ENCODE data around the gene ROPN1L. TPM values are rescaled to one million over a fixed set of nuclear protein-coding genes. Genes with fewer than 3 reads are reported as not detected.

The ROPN1L gene
- polyA plus RNA-seq, 1 donor from 2014 or later, result 0.52 TPM

DNA sequence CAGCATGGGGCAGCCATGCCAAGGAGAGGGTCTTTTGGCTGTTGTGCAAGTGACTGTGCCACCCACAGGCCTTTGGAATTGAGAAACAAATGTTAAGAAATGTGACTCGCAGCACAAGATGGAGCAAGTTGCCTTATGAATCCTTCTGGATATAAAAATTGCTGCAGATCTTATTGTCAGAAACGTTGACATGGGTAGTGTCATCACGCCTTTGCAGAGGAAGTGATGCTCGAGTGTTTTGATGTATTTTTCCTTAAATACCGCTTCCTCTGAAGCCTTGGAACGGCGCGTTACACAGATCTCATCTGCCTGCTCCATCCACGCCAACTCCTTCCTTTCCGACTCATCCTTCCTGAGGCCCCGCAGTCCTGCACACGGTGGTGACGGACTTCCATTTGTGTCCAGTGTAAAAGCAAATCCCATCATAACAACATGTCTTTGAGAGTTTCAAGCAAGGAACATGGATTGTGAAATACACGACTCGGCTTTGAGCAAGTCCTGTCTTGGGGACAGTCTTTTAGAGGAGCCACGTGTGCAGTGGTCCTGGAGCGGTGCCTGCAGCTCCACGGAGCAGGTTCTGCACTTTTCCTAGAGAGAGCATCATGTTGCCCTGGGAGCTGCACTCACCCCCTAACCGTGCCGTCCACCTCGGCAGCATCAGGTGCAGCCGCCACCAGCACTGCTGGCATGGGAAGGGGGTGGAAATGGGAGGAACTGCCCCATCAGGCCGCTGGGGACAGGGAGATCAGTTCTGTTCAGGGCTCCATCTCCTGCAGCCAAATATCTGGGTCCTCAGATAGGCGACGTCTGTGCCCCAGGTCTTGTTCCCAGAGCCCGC, 15.1 kb downstream of the ROPN1L start:
- Histone ChIP-seq H2AFZ (ENCODE audit: low read depth, low read length) (no peak overlapping the region), H3K36me3 (ENCODE audit: insufficient read depth, low read length) (no peaks in the 10 kb centered on the region), H3K9ac (ENCODE audit: low read length) (no peak overlapping the region), H3K4me2 (ENCODE audit: low read length) (no peak overlapping the region), H3K9me3 (ENCODE audit: low read length) (no peaks in the 10 kb centered on the region), H3K4me3 (ENCODE audit: low read length) (no peak overlapping the region), H3K79me2 (replicated peaks; ENCODE audit: insufficient read depth, low read length) (no peaks in the 10 kb centered on the region), H3K27me3 (ENCODE audit: insufficient read depth, low read depth, low read length) (no peaks in the 10 kb centered on the region), H3K27ac (ENCODE audit: low read length) (no peak overlapping the region), H3K9me2 (ENCODE audit: insufficient read depth, low read length) (no peaks in the 10 kb centered on the region), H4K20me1 (ENCODE audit: insufficient read depth) (no peaks in the 10 kb centered on the region), H3F3A (ENCODE audit: insufficient read depth, low read length, poor library complexity, severe bottlenecking) (no peaks in the 10 kb centered on the region)
- TF ChIP-seq SMC3 (conservative IDR thresholded peaks at IDR 0.05; ENCODE audit: poor library complexity), result peak; percentile 41
- no peak for TF ChIP-seq EZH2 (IDR thresholded peaks at IDR 0.05; ENCODE audit: borderline replicate concordance, insufficient read depth, low read length, poor library complexity, severe bottlenecking)
- TF ChIP-seq, protein P1, sequence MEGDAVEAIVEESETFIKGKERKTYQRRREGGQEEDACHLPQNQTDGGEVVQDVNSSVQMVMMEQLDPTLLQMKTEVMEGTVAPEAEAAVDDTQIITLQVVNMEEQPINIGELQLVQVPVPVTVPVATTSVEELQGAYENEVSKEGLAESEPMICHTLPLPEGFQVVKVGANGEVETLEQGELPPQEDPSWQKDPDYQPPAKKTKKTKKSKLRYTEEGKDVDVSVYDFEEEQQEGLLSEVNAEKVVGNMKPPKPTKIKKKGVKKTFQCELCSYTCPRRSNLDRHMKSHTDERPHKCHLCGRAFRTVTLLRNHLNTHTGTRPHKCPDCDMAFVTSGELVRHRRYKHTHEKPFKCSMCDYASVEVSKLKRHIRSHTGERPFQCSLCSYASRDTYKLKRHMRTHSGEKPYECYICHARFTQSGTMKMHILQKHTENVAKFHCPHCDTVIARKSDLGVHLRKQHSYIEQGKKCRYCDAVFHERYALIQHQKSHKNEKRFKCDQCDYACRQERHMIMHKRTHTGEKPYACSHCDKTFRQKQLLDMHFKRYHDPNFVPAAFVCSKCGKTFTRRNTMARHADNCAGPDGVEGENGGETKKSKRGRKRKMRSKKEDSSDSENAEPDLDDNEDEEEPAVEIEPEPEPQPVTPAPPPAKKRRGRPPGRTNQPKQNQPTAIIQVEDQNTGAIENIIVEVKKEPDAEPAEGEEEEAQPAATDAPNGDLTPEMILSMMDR (IDR thresholded peaks at IDR 0.05; ENCODE audit: poor library complexity, severe bottlenecking), result peak; percentile 37
- no peak for TF ChIP-seq TAF1 (IDR thresholded peaks at IDR 0.05; ENCODE audit: low read depth)
- TF ChIP-seq RAD21 (conservative IDR thresholded peaks at IDR 0.05), result peak; percentile 51
- TF ChIP-seq MXI1 (conservative IDR thresholded peaks at IDR 0.05; ENCODE audit: poor library complexity, severe bottlenecking), result no peak
- TF ChIP-seq, protein P2, sequence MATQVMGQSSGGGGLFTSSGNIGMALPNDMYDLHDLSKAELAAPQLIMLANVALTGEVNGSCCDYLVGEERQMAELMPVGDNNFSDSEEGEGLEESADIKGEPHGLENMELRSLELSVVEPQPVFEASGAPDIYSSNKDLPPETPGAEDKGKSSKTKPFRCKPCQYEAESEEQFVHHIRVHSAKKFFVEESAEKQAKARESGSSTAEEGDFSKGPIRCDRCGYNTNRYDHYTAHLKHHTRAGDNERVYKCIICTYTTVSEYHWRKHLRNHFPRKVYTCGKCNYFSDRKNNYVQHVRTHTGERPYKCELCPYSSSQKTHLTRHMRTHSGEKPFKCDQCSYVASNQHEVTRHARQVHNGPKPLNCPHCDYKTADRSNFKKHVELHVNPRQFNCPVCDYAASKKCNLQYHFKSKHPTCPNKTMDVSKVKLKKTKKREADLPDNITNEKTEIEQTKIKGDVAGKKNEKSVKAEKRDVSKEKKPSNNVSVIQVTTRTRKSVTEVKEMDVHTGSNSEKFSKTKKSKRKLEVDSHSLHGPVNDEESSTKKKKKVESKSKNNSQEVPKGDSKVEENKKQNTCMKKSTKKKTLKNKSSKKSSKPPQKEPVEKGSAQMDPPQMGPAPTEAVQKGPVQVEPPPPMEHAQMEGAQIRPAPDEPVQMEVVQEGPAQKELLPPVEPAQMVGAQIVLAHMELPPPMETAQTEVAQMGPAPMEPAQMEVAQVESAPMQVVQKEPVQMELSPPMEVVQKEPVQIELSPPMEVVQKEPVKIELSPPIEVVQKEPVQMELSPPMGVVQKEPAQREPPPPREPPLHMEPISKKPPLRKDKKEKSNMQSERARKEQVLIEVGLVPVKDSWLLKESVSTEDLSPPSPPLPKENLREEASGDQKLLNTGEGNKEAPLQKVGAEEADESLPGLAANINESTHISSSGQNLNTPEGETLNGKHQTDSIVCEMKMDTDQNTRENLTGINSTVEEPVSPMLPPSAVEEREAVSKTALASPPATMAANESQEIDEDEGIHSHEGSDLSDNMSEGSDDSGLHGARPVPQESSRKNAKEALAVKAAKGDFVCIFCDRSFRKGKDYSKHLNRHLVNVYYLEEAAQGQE (IDR thresholded peaks at IDR 0.05; ENCODE audit: borderline replicate concordance), result peak; percentile 47

DNA sequence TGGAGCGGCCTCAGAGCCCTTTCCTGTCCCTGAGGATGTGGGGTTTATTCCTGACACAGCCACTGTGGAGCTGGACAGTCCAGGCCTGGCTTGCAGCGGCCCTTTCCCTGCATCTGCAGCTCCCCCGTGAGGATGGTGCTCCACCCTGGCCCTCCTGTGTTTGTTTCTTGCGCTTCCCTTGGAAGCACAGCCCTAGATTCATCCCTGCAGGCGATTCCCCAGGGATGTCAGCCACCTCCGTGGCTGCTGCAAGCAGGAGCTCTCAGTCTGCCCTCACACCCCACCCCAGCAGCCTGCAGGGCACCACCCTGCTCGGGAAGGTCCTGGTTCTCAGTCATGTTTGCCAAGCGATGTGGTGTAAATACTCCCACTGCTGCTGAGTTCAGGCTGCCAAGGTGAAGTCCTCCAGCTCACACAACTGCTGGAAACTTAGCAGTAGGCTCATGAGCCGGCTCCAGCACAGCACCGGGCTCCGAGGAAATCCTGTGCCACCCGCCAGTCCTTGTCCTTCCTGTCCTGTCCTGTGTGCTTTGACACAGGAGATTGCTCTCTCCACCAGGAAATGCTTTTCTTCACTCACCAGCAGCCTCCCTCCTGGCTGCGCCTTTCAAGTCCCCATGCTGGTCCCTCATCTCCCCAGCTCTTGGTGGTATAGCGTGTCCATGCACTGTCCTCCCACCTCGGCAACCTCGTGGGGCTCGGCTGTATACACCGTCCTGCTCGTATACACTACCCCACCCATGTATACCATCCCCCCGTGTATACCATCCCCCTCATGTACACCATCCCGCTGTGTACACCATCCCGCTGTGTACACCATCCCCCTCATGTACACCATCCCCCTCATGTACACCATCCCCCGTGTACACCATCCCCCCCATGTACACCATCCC, 16.2 kb downstream of the ROPN1L start:
- Histone ChIP-seq H3F3A (ENCODE audit: insufficient read depth, low read length, poor library complexity, severe bottlenecking) (no peaks in the 10 kb centered on the region), H3K4me3 (ENCODE audit: low read length) (no peak overlapping the region), H3K9me3 (ENCODE audit: low read length) (no peaks in the 10 kb centered on the region), H3K27me3 (ENCODE audit: insufficient read depth, low read depth, low read length) (no peaks in the 10 kb centered on the region), H3K9ac (ENCODE audit: low read length) (no peak overlapping the region), H3K27ac (ENCODE audit: low read length) (no peak overlapping the region), H3K4me2 (ENCODE audit: low read length) (no peak overlapping the region), H3K9me2 (ENCODE audit: insufficient read depth, low read length) (no peaks in the 10 kb centered on the region), H2AFZ (ENCODE audit: low read depth, low read length) (no peak overlapping the region), H4K20me1 (ENCODE audit: insufficient read depth) (no peaks in the 10 kb centered on the region), H3K36me3 (ENCODE audit: insufficient read depth, low read length) (no peaks in the 10 kb centered on the region), H3K79me2 (replicated peaks; ENCODE audit: insufficient read depth, low read length) (no peaks in the 10 kb centered on the region)
- no peak for TF ChIP-seq RAD21 (conservative IDR thresholded peaks at IDR 0.05)
- TF ChIP-seq, protein P1 (IDR thresholded peaks at IDR 0.05; ENCODE audit: poor library complexity, severe bottlenecking), result no peak
- TF ChIP-seq SMC3 (conservative IDR thresholded peaks at IDR 0.05; ENCODE audit: poor library complexity), result no peak
- TF ChIP-seq EZH2 (IDR thresholded peaks at IDR 0.05; ENCODE audit: borderline replicate concordance, insufficient read depth, low read length, poor library complexity, severe bottlenecking), result no peak
